Chondrocyte (in vitro differentiated cells): ENCODE data around the gene KBTBD13. TPM values are rescaled to one million over a fixed set of nuclear protein-coding genes. Genes with fewer than 3 reads are reported as not detected.
"Not testable (repeated sequence)": the region's sequence is repeated elsewhere in the genome, so short reads cannot be mapped to it uniquely, and the experiment has no call there.

Source experiments
- DNase-seq: peaks from one replicate; pipeline ENCODE4 v3.0.0; 2021; ENCODE audit warnings: mixed read lengths, low spot score
- H3K27ac Mint-ChIP-seq: one replicate; pipeline ENCODE4 v1.8.0; 2021; ENCODE audit warnings: mild to moderate bottlenecking, moderate library complexity, mixed read lengths; ENCODE audit not compliant: unreplicated experiment
- H3K27me3 Mint-ChIP-seq: 2 replicates; pipeline ENCODE4 v1.8.0; 2021; ENCODE audit warnings: low read depth, mixed read lengths
- H3K36me3 Mint-ChIP-seq: 2 replicates; pipeline ENCODE4 v1.8.0; 2021; ENCODE audit warnings: low read depth, mixed read lengths
- H3K4me1 Mint-ChIP-seq: 2 replicates; pipeline ENCODE4 v1.8.0; 2021; ENCODE audit warnings: low read depth, mild to moderate bottlenecking, mixed read lengths
- H3K4me3 Mint-ChIP-seq: one replicate; pipeline ENCODE4 v1.8.0; 2021; ENCODE audit warnings: mild to moderate bottlenecking, moderate library complexity, mixed read lengths; ENCODE audit not compliant: unreplicated experiment
- H3K9me3 Mint-ChIP-seq: 2 replicates; pipeline ENCODE4 v1.8.0; 2021; ENCODE audit warnings: low read depth, mixed read lengths
- total RNA-seq: library from RNA; stranded (reverse); gene quantifications from 3 replicates; pipeline ENCODE4 v1.2.1, GENCODE V29; 2021
- TF ChIP-seq, protein P1 (sequence below): fragments of 200-600 bp; sonication (generic); IDR thresholded peaks from 2 replicates; pipeline ENCODE4 v1.5.0; 2021; ENCODE audit warnings: antibody characterized with exemption, mild to moderate bottlenecking, moderate library complexity

Gene KBTBD13
- total RNA-seq, 1 donor from 2014 or later: not detected

DNA sequence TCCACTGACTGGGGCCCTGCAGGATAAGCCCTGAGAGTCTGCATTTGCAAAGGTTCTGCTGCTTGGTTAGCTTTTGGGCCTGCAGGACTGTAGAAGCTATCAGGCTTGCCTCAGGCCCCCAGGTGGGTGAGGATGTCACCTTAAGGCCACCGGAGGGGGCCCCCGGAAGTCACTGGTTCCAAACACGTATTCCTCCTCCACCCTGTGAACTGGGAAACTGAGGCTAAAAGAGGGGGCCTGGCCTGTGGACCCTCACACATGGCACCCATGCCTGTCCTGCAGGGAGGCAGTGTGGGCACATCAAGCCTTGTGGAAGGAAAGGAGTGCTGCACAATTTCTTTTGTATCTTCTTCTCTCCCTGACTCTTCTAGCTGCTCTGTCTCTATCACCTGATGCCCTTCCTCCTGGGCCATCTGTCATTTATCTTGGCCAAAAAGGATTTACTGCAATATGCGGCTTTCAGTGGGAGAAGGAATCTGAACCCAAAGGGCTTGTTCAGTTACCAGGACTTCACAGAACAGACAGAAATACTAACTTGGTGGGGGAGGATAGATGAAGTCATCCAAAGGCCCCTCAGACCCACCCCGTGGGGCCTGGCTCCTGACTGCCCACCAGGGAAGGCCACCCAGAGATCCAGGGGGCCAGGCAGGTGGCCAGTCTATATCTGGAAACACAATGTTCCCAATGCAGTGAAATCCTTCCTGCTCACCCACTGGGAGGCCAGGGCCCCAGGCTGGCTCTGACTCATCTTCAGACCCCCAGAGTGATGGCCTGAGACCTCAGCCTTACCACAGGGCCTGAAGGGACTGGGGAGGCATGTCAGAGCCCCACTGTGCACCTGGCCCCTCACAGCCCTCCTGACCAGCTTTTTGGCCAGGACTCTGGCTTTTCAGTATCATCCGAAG is 20.2 kb downstream of the KBTBD13 start:
- H3K9me3 Mint-ChIP-seq: no peaks in the 10 kb centered on the region
- H3K4me1 Mint-ChIP-seq: peaks cover 23% of the 10 kb centered on the region
- no peak overlapping the region for H3K4me3 Mint-ChIP-seq
- no peaks in the 10 kb centered on the region for H3K27me3 Mint-ChIP-seq
- DNase-seq: peak; percentile 28
- peaks cover 20% of the 10 kb centered on the region for H3K36me3 Mint-ChIP-seq
- TF ChIP-seq, protein P1, sequence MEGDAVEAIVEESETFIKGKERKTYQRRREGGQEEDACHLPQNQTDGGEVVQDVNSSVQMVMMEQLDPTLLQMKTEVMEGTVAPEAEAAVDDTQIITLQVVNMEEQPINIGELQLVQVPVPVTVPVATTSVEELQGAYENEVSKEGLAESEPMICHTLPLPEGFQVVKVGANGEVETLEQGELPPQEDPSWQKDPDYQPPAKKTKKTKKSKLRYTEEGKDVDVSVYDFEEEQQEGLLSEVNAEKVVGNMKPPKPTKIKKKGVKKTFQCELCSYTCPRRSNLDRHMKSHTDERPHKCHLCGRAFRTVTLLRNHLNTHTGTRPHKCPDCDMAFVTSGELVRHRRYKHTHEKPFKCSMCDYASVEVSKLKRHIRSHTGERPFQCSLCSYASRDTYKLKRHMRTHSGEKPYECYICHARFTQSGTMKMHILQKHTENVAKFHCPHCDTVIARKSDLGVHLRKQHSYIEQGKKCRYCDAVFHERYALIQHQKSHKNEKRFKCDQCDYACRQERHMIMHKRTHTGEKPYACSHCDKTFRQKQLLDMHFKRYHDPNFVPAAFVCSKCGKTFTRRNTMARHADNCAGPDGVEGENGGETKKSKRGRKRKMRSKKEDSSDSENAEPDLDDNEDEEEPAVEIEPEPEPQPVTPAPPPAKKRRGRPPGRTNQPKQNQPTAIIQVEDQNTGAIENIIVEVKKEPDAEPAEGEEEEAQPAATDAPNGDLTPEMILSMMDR: no peak
- no peak overlapping the region for H3K27ac Mint-ChIP-seq

DNA sequence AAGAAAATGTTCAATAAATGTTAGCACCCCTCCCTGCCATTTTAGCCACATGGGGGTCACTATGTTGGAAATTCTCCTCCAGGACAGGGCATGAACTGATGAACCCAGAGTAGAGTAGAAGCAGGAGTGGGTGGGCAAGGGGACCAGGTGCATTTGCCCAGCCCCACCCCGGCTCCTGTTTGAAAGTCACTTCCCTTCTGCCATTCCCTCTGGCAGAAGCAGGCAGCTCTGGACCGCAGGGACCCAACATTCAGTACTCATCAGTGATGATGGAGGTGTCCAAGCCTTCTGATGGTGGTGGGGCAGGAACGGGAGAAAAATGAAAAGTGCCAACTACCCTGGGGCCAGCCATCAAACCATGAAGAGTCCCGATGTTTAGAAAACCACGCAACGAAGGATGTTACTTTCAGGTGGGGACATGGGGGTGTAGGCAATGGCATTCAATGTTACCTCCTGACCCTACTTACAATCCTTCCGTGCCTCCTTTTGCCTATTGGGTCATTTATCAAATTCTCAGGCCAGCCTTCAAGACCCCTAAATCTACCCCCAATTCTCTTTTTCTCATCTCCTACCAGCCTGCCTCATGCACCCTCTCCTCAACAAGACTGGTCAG is 21.2 kb downstream of the KBTBD13 start:
- Mint-ChIP-seq H3K4me1 (peaks cover 21% of the 10 kb centered on the region), H3K36me3 (peaks cover 20% of the 10 kb centered on the region), H3K27ac (no peak overlapping the region), H3K9me3 (no peaks in the 10 kb centered on the region), H3K27me3 (no peaks in the 10 kb centered on the region), H3K4me3 (no peak overlapping the region)
- TF ChIP-seq, protein P1: no peak
- peak; percentile 42 for DNase-seq

DNA sequence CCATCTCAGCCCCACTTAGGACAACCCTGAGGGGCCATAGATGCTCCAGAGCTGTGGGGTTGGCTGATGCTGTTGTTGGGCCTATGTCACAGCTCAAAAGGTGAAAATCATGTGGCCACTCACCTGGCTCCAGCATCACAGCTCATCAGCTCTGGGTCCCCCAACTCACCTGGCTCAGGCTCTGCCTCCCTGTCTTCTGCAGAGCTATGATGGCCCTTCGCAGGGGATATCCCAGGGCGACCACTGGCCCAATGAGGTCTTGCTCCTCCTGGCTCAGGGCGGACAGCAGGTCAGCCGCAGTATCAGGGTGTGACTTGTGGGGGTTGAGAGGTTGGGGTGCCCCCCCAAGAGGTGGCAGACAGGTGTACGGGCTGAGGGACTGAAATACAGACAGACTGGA is 22.8 kb downstream of the KBTBD13 start:
- Mint-ChIP-seq H3K27me3 (no peaks in the 10 kb centered on the region), H3K36me3 (peaks cover 24% of the 10 kb centered on the region), H3K9me3 (no peaks in the 10 kb centered on the region), H3K4me3 (no peak overlapping the region), H3K27ac (no peak overlapping the region), H3K4me1 (peaks cover 21% of the 10 kb centered on the region)
- DNase-seq: peak; percentile 48
- TF ChIP-seq, protein P1: no peak

DNA sequence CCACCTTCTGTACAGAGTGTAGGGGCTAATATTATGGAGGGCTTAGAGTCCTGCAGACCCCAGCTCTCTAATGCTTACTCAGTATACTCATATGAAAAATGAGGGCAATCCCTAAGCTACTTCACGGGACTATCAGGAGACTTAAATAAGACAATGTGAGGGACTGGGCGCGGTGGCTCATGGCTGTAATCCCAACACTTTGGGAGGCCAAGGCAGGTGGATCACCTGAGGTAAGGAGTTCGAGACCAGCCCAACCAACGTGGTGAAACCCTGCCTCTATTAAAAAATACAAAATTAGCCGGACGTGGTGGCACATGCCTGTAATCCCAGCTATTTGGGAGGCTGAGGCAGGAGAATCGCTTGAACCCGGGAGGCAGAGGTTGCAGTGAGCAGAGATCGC is 23.3 kb downstream of the KBTBD13 start:
- Mint-ChIP-seq H3K36me3 (peaks cover 24% of the 10 kb centered on the region), H3K4me1 (peaks cover 21% of the 10 kb centered on the region)
- not testable (repeated sequence) for H3K27ac Mint-ChIP-seq, H3K9me3 Mint-ChIP-seq, H3K4me3 Mint-ChIP-seq, H3K27me3 Mint-ChIP-seq
- peak; percentile 32 for DNase-seq

DNA sequence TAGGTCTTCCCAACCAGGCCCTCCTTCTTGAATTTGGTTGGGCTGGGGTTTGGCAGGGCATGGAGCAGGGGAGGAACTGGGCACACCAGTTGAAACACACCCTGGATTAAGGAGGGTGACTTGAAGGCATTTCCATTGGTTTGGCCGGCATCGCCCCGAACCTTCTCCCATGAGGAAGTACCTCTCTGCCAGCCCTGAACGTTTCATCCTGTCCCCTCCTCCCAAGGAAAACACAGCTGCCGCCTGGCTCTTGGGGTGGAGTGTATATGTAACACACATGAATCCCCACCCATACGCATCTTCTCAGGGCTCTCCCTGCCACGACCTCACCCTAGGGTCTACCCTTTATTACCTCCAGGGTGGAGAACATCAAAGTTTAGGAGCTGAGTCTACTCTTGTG is 23.9 kb downstream of the KBTBD13 start:
- Mint-ChIP-seq H3K27me3 (no peaks in the 10 kb centered on the region), H3K4me1 (peaks cover 17% of the 10 kb centered on the region), H3K36me3 (peaks cover 26% of the 10 kb centered on the region), H3K4me3 (no peak overlapping the region), H3K27ac (no peak overlapping the region), H3K9me3 (no peaks in the 10 kb centered on the region)
- TF ChIP-seq, protein P1: no peak
- DNase-seq: peak; percentile 34
